HG03045 (cell line): ENCODE data around the gene TMEM156.
A peak's percentile ranks its signal among the peaks of the same experiment; 100 is the strongest.
"Not testable (repeated sequence)": the region's sequence is repeated elsewhere in the genome, so short reads cannot be mapped to it uniquely, and the experiment has no call there.

Experiments
- ATAC-seq: cut with Tn5 transposase; IDR thresholded peaks from one replicate; pipeline ENCODE4 v1.9.1; 2021; ENCODE audit warnings: mild to moderate bottlenecking, moderate library complexity; ENCODE audit not compliant: unreplicated experiment

TMEM156 gene

GRCh38 chr4:39044364-39044955 lies 12.3 kb upstream of the TMEM156 start:
- peak; percentile 75 for ATAC-seq

- ATAC-seq = no peak
These were observed 11.7 kb upstream of the TMEM156 start for GRCh38 chr4:39043861-39044363.

GRCh38 chr4:39043058-39043860 lies 11.1 kb upstream of the TMEM156 start:
- ATAC-seq = no peak

GRCh38 chr4:39042366-39042765 lies 10.2 kb upstream of the TMEM156 start:
- no peak for ATAC-seq

GRCh38 chr4:39039108-39039507 lies 6.9 kb upstream of the TMEM156 start:
- ATAC-seq = no peak

GRCh38 chr4:39037941-39038340 lies 5.7 kb upstream of the TMEM156 start:
- ATAC-seq = no peak

GRCh38 chr4:39037491-39037825 lies 5.2 kb upstream of the TMEM156 start:
- no peak for ATAC-seq

- ATAC-seq = no peak
These were observed 4.0 kb upstream of the TMEM156 start for GRCh38 chr4:39036172-39036571.

- not testable (repeated sequence) for ATAC-seq
These were observed 604 bp downstream of the TMEM156 start for GRCh38 chr4:39031590-39032020.

GRCh38 chr4:39030725-39031124 lies 1.5 kb downstream of the TMEM156 start:
- ATAC-seq = no peak

GRCh38 chr4:39029752-39030694 lies 2.2 kb downstream of the TMEM156 start:
- ATAC-seq = no peak

GRCh38 chr4:39026096-39026495 lies 6.1 kb downstream of the TMEM156 start:
- ATAC-seq = no peak

- no peak for ATAC-seq
These were observed 6.6 kb downstream of the TMEM156 start for GRCh38 chr4:39025552-39026085.

- no peak for ATAC-seq
These were observed 7.8 kb downstream of the TMEM156 start for GRCh38 chr4:39024311-39024865.

GRCh38 chr4:39023059-39023458 lies 9.2 kb downstream of the TMEM156 start:
- no peak for ATAC-seq

- no peak for ATAC-seq
These were observed 10.0 kb downstream of the TMEM156 start for GRCh38 chr4:39022241-39022640.

- ATAC-seq = no peak
These were observed 10.6 kb downstream of the TMEM156 start for GRCh38 chr4:39021631-39022030.

- no peak for ATAC-seq
These were observed 12.1 kb downstream of the TMEM156 start for GRCh38 chr4:39020130-39020529.

- ATAC-seq = no peak
These were observed 18.2 kb downstream of the TMEM156 start for GRCh38 chr4:39014028-39014427.

GRCh38 chr4:39004758-39005157 lies 27.5 kb downstream of the TMEM156 start:
- ATAC-seq = no peak

GRCh38 chr4:39002058-39002457 lies 30.2 kb downstream of the TMEM156 start:
- not testable (repeated sequence) for ATAC-seq
